ENCODE results near the gene ZSCAN2.

The ZSCAN2 gene

GRCh38 chr15:84597296-84597695, 3.5 kb upstream of the ZSCAN2 start:
- H3K27ac ChIP-seq: no peak overlapping the region
- TF ChIP-seq CTCF (conservative IDR thresholded peaks at IDR 0.05) (no peak), ZFX (IDR thresholded peaks at IDR 0.05) (no peak)

GRCh38 chr15:84598250-84598649, 2.6 kb upstream of the ZSCAN2 start:
- TF ChIP-seq ZFX (IDR thresholded peaks at IDR 0.05) (no peak), CTCF (conservative IDR thresholded peaks at IDR 0.05) (no peak)
- no peak overlapping the region for H3K27ac ChIP-seq

- no peak for TF ChIP-seq ZFX (IDR thresholded peaks at IDR 0.05)
- TF ChIP-seq CTCF (conservative IDR thresholded peaks at IDR 0.05): peak; percentile 79
Observed at GRCh38 chr15:84598993-84599392, 1.8 kb upstream of the ZSCAN2 start.

GRCh38 chr15:84599906-84600305, 903 bp upstream of the ZSCAN2 start:
- TF ChIP-seq ZFX (IDR thresholded peaks at IDR 0.05) (no peak), CTCF (conservative IDR thresholded peaks at IDR 0.05) (no peak)
- no peak overlapping the region for H3K27ac ChIP-seq

More at GRCh38 chr15:84598993-84599392, 1.8 kb upstream of the ZSCAN2 start:
- no peak overlapping the region for H3K27ac ChIP-seq

GRCh38 chr15:84600331-84600686, 500 bp upstream of the ZSCAN2 start:
- TF ChIP-seq ZFX (IDR thresholded peaks at IDR 0.05): no peak
- TF ChIP-seq CTCF (conservative IDR thresholded peaks at IDR 0.05): no peak
- H3K27ac ChIP-seq: peak overlapping the region; percentile 77; the same call in 1 of the 2 replicates

- H3K27ac ChIP-seq: peak overlapping the region; percentile 77
- TF ChIP-seq ZFX (IDR thresholded peaks at IDR 0.05) (no peak), CTCF (conservative IDR thresholded peaks at IDR 0.05) (no peak)
Observed at GRCh38 chr15:84601555-84601838, 688 bp downstream of the ZSCAN2 start.

- H3K27ac ChIP-seq: no peak overlapping the region
- TF ChIP-seq ZFX (IDR thresholded peaks at IDR 0.05) (no peak), CTCF (conservative IDR thresholded peaks at IDR 0.05) (no peak)
Observed at GRCh38 chr15:84603630-84604379, 3.0 kb downstream of the ZSCAN2 start.
